ENCODE results near the gene ABCC6.

ABCC6 gene

DNA sequence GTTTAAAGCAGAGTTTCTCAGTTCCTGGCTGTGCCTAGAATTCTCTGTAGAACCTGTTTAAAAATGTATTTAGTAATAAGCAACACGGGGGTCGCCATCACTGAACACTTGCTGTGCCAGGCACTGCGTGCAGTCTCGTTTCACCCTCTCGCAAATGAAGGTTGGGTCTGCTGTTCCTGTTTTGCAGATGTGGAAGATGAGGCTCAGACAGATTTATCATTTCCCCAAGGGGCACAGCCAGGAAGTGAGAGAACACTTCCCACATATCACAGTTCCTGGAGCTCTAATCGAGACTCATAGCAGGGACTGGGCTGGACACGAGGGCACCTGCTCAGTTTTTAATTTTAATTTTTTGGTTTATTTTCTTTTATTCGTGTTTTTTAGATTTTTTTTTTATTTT lies 122.7 kb downstream of the ABCC6 start:
- DNase-seq (ENCODE audit: low read depth), result no peak
- in situ Hi-C loops (cut with HindIII; ENCODE audit: low sequenced_read_pairs), result no loop called here
- no peak overlapping the region for H3K4me3 ChIP-seq (ENCODE audit: low read depth, low read length)
- TF ChIP-seq, protein P1, sequence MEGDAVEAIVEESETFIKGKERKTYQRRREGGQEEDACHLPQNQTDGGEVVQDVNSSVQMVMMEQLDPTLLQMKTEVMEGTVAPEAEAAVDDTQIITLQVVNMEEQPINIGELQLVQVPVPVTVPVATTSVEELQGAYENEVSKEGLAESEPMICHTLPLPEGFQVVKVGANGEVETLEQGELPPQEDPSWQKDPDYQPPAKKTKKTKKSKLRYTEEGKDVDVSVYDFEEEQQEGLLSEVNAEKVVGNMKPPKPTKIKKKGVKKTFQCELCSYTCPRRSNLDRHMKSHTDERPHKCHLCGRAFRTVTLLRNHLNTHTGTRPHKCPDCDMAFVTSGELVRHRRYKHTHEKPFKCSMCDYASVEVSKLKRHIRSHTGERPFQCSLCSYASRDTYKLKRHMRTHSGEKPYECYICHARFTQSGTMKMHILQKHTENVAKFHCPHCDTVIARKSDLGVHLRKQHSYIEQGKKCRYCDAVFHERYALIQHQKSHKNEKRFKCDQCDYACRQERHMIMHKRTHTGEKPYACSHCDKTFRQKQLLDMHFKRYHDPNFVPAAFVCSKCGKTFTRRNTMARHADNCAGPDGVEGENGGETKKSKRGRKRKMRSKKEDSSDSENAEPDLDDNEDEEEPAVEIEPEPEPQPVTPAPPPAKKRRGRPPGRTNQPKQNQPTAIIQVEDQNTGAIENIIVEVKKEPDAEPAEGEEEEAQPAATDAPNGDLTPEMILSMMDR (IDR thresholded peaks at IDR 0.05; ENCODE audit: low read depth, low read length, missing control alignments), result no peak

DNA sequence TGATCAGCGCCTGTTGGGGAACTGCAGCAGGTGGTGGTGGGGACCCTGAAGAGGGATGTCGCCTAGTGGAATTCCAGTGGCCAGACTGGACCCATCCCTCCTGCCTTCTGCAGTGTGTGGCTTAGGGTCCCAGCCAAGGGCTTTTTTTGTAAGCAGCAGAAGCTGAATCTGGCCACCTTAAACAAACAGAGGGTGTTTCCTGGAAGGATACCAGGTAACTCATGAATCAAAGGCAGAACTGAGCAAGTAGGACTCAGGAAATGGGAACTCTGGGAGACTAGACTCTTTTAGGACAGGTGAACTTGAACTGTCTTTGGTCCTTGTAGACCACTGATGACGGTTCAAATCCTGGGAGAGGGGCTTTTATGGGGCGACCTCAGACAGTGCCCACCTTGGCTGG lies 124.0 kb downstream of the ABCC6 start:
- TF ChIP-seq, protein P1 (IDR thresholded peaks at IDR 0.05; ENCODE audit: low read depth, low read length, missing control alignments), result no peak
- in situ Hi-C loops (cut with HindIII; ENCODE audit: low sequenced_read_pairs), result no loop called here
- no peak overlapping the region for H3K4me3 ChIP-seq (ENCODE audit: low read depth, low read length)
- DNase-seq (ENCODE audit: low read depth), result no peak

Data from astrocyte of the cerebellum (primary cell).